CD14-positive monocyte (primary cell): ENCODE results near the gene INPP4B. TPM values are rescaled to one million over a fixed set of nuclear protein-coding genes. Genes with fewer than 3 reads are reported as not detected.
A peak's percentile ranks its signal among the peaks of the same experiment; 100 is the strongest.

Source experiments
- DNase-seq, 3 donors: peaks; one replicate each; pipeline ENCODE4 v3.0.0-alpha.2; 2011 to 2022
- H2AFZ ChIP-seq: 2 replicates; pipeline ENCODE4 v1.6.0; 2012; ENCODE audit warnings: mild to moderate bottlenecking, low read depth, low read length, inconsistent platforms; ENCODE audit not compliant: insufficient read depth, poor library complexity, severe bottlenecking
- H3K27ac ChIP-seq, 2 donors: 1 replicate in 1 of 2; 2 replicates in 1 of 2; pipeline ENCODE4 v1.5.1; 2012 to 2013; ENCODE audit warnings: low read length in 2 of 2, control low read depth in 1 of 2, inconsistent platforms in 1 of 2, low read depth in 1 of 2, mild to moderate bottlenecking in 1 of 2
- H3K27me3 ChIP-seq, 2 donors: one replicate each; pipeline versions ENCODE4 v1.6.0 to v1.6.1; 2011 to 2013; ENCODE audit warnings: low read length in 2 of 2; ENCODE audit not compliant: control insufficient read depth in 2 of 2, insufficient read depth in 2 of 2
- H3K36me3 ChIP-seq, 2 donors: replicated peaks in 1 of 2; 1 replicate in 1 of 2; 2 replicates in 1 of 2; pipeline versions ENCODE4 v1.5.1 to v1.6.1; 2012 to 2013; ENCODE audit warnings: low read length in 2 of 2, control low read depth in 1 of 2, inconsistent platforms in 1 of 2, mild to moderate bottlenecking in 1 of 2; ENCODE audit not compliant: insufficient read depth in 2 of 2, control insufficient read depth in 1 of 2
- H3K4me1 ChIP-seq, 2 donors: 1 replicate in 1 of 2; 2 replicates in 1 of 2; pipeline versions ENCODE4 v1.5.1 to v1.6.1; 2012 to 2013; ENCODE audit warnings: low read length in 2 of 2, control low read depth in 1 of 2, inconsistent platforms in 1 of 2, mild to moderate bottlenecking in 1 of 2, moderate library complexity in 1 of 2; ENCODE audit not compliant: insufficient read depth in 2 of 2, control insufficient read depth in 1 of 2
- H3K4me2 ChIP-seq: replicated peaks from 2 replicates; pipeline ENCODE3; 2012; ENCODE audit warnings: low read length, moderate library complexity, mild to moderate bottlenecking; ENCODE audit not compliant: poor library complexity, severe bottlenecking; ENCODE audit errors: extremely low read depth
- H3K4me3 ChIP-seq, 3 experiments: fragments of 200-600 bp in 1 of 3; sonication (generic) in 1 of 3; replicated peaks in 1 of 3; 1 replicate in 2 of 3; 2 replicates in 1 of 3; pipeline ENCODE4 v1.5.1; 2011 to 2013; ENCODE audit warnings: low read length in 3 of 3, mild to moderate bottlenecking in 3 of 3, control low read depth in 2 of 3, low read depth in 2 of 3, inconsistent platforms in 1 of 3, moderate library complexity in 1 of 3
- H3K79me2 ChIP-seq: 2 replicates; pipeline ENCODE4 v1.6.0; 2012; ENCODE audit warnings: mild to moderate bottlenecking, control low read depth, inconsistent platforms, low read length, moderate library complexity; ENCODE audit not compliant: insufficient read depth
- H3K9ac ChIP-seq: 2 replicates; pipeline ENCODE4 v1.6.0; 2017; ENCODE audit warnings: low read length, mild to moderate bottlenecking; ENCODE audit not compliant: insufficient read depth, poor library complexity, severe bottlenecking
- H3K9me3 ChIP-seq, 2 donors: replicated peaks in 1 of 2; 1 replicate in 1 of 2; 2 replicates in 1 of 2; pipeline versions ENCODE4 v1.5.1 to v1.6.1; 2012 to 2013; ENCODE audit warnings: low read length in 2 of 2, control low read depth in 1 of 2; ENCODE audit not compliant: control insufficient read depth in 1 of 2, insufficient read depth in 1 of 2
- H4K20me1 ChIP-seq: 2 replicates; pipeline ENCODE4 v1.6.0; 2012; ENCODE audit warnings: mild to moderate bottlenecking, low read length, control low read depth, moderate library complexity; ENCODE audit not compliant: insufficient read depth
- H3K27ac Mint-ChIP-seq, 7 donors: one replicate each; pipeline ENCODE4 v1.8.0; 2020; ENCODE audit warnings: mild to moderate bottlenecking in 7 of 7, mixed read lengths in 7 of 7, moderate library complexity in 6 of 7, inconsistent platforms in 2 of 7
- H3K27me3 Mint-ChIP-seq, 3 donors: one replicate each; pipeline ENCODE4 v1.8.0; 2021 to 2022; ENCODE audit warnings: low read depth in 3 of 3, mild to moderate bottlenecking in 3 of 3, mixed read lengths in 3 of 3, moderate library complexity in 3 of 3, inconsistent platforms in 1 of 3
- H3K36me3 Mint-ChIP-seq, 2 donors: one replicate each; pipeline ENCODE4 v1.8.0; 2020; ENCODE audit warnings: mixed read lengths in 2 of 2, inconsistent platforms in 1 of 2, mild to moderate bottlenecking in 1 of 2
- H3K4me1 Mint-ChIP-seq: one replicate; pipeline ENCODE4 v1.8.0; 2020; ENCODE audit warnings: mild to moderate bottlenecking, mixed read lengths
- H3K4me3 Mint-ChIP-seq, 2 donors: one replicate each; pipeline ENCODE4 v1.8.0; 2020; ENCODE audit warnings: mild to moderate bottlenecking in 2 of 2, mixed read lengths in 2 of 2, moderate library complexity in 1 of 2
- H3K9me3 Mint-ChIP-seq, 7 donors: one replicate each; pipeline ENCODE4 v1.8.0; 2020 to 2022; ENCODE audit warnings: mixed read lengths in 7 of 7, mild to moderate bottlenecking in 6 of 7, moderate library complexity in 6 of 7, inconsistent platforms in 2 of 7
- WGBS: methylation state at CpG from one replicate; pipeline ENCODE4 v1.1.5; 2013; ENCODE audit warnings: missing lambda C conversion rate; ENCODE audit not compliant: insufficient coverage; 5-methylcytosine and 5-hydroxymethylcytosine counted together
- intact Hi-C, 2 donors: fragments of 100-400 bp; cut with micrococcal nuclease; formaldehyde crosslinking; loops; one replicate each; pipeline versions ENCODE4 v1.15.0 to v1.15.1; 2023
- polyA plus RNA-seq, 3 donors: library from polyadenylated mRNA; depleted of rRNA in 1 of 3; unstranded in 2 of 3; stranded (reverse) in 1 of 3; fragments of 300-500 nt in 2 of 3; fragments of >200 nt in 1 of 3; fragmentation: Illumina TruSeq in 2 of 3; gene quantifications; 1 replicate in 2 of 3; 2 replicates in 1 of 3; pipeline ENCODE4 v1.2.3, GENCODE V29; 2012 to 2021
- TF ChIP-seq, protein P1 (sequence below): fragments of 200-600 bp; IDR thresholded peaks from one replicate; pipeline ENCODE4 v1.8.0; 2022; ENCODE audit warnings: antibody characterized with exemption, mild to moderate bottlenecking

The INPP4B gene
- polyA plus RNA-seq, 3 donors = 0.13 to 0.38 (median 0.22) TPM

- Mint-ChIP-seq H3K4me1 (no peaks in the 10 kb centered on the region), H3K27me3 (peaks cover 0 to 2% (median 0%) of the 10 kb centered on the region in 3 donors), H3K9me3 (peaks cover 0 to 17% (median 7%) of the 10 kb centered on the region in 7 donors), H3K27ac (no peak overlapping the region), H3K36me3 (no peaks in the 10 kb centered on the region), H3K4me3 (no peak overlapping the region)
- no peak overlapping the region for H3K4me2 ChIP-seq
- no peaks in the 10 kb centered on the region for H3K4me1 ChIP-seq
- H3K27me3 ChIP-seq = no peaks in the 10 kb centered on the region
- intact Hi-C loops = no loop called here
- H3K9ac ChIP-seq = no peak overlapping the region
- no peak overlapping the region for H3K27ac ChIP-seq
- no CpG with 5 or more reads among the region's 1 CpG for WGBS
- H3K36me3 ChIP-seq = no peaks in the 10 kb centered on the region
- TF ChIP-seq, protein P1, sequence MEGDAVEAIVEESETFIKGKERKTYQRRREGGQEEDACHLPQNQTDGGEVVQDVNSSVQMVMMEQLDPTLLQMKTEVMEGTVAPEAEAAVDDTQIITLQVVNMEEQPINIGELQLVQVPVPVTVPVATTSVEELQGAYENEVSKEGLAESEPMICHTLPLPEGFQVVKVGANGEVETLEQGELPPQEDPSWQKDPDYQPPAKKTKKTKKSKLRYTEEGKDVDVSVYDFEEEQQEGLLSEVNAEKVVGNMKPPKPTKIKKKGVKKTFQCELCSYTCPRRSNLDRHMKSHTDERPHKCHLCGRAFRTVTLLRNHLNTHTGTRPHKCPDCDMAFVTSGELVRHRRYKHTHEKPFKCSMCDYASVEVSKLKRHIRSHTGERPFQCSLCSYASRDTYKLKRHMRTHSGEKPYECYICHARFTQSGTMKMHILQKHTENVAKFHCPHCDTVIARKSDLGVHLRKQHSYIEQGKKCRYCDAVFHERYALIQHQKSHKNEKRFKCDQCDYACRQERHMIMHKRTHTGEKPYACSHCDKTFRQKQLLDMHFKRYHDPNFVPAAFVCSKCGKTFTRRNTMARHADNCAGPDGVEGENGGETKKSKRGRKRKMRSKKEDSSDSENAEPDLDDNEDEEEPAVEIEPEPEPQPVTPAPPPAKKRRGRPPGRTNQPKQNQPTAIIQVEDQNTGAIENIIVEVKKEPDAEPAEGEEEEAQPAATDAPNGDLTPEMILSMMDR = no peak
- peaks cover 0 to 12% of the 10 kb centered on the region in 2 donors for H3K9me3 ChIP-seq
- no peaks in the 10 kb centered on the region for H3K79me2 ChIP-seq
- no peaks in the 10 kb centered on the region for H4K20me1 ChIP-seq
- DNase-seq = no peak
- no peak overlapping the region for H3K4me3 ChIP-seq
- H2AFZ ChIP-seq = no peak overlapping the region
These were observed 507.0 kb downstream of the INPP4B start for GRCh38 chr4:142339053-142339452.

- 89% methylated on average over 5 of the region's 12 CpGs for WGBS
- Histone ChIP-seq H3K9ac (no peak overlapping the region), H3K79me2 (no peaks in the 10 kb centered on the region), H3K4me2 (no peak overlapping the region), H3K27ac (no peak overlapping the region), H3K9me3 (peaks cover 0 to 16% of the 10 kb centered on the region in 2 donors), H4K20me1 (no peaks in the 10 kb centered on the region), H3K4me3 (no peak overlapping the region), H2AFZ (no peak overlapping the region), H3K36me3 (no peaks in the 10 kb centered on the region), H3K27me3 (no peaks in the 10 kb centered on the region), H3K4me1 (no peaks in the 10 kb centered on the region)
- TF ChIP-seq, protein P1 = no peak
- H3K4me3 Mint-ChIP-seq = no peak overlapping the region
- H3K36me3 Mint-ChIP-seq = no peaks in the 10 kb centered on the region
- no peak for DNase-seq
- H3K9me3 Mint-ChIP-seq = peaks cover 0 to 23% (median 8%) of the 10 kb centered on the region in 7 donors
- peak overlapping the region in 1 of 7 donors; percentile 25 for H3K27ac Mint-ChIP-seq
- peaks cover 0 to 2% (median 0%) of the 10 kb centered on the region in 3 donors for H3K27me3 Mint-ChIP-seq
- H3K4me1 Mint-ChIP-seq = no peaks in the 10 kb centered on the region
- intact Hi-C loops = no loop called here
These were observed 509.7 kb downstream of the INPP4B start for GRCh38 chr4:142336251-142336934.
